ENCODE results near the gene PPP1R26.

Gene PPP1R26

GRCh38 chr9:135488013-135488330 is 8.4 kb downstream of the PPP1R26 start:
- DNase-seq (ENCODE audit: low read depth in 2 of 2) = no peak

DNA sequence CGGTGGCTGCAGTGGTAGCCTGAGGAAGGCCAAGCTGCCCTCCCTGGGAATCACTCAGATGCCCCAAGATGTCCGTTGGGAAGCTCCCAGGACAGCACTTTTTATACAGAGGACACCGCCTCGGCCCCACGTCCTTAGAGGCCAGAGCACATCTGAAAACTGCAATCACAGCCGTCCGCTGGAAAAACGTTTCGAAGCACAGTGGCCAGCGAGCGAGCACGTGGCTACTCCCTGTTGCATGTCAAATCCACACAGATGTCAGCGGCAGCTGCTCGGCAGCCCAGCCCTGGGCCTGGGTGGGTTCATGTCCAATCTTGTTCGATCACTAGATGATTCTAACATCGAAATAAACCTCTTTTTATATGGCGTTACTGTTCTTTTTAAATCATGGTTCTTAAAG is 8.9 kb downstream of the PPP1R26 start:
- DNase-seq (ENCODE audit: low read depth in 2 of 2) = no peak

DNA sequence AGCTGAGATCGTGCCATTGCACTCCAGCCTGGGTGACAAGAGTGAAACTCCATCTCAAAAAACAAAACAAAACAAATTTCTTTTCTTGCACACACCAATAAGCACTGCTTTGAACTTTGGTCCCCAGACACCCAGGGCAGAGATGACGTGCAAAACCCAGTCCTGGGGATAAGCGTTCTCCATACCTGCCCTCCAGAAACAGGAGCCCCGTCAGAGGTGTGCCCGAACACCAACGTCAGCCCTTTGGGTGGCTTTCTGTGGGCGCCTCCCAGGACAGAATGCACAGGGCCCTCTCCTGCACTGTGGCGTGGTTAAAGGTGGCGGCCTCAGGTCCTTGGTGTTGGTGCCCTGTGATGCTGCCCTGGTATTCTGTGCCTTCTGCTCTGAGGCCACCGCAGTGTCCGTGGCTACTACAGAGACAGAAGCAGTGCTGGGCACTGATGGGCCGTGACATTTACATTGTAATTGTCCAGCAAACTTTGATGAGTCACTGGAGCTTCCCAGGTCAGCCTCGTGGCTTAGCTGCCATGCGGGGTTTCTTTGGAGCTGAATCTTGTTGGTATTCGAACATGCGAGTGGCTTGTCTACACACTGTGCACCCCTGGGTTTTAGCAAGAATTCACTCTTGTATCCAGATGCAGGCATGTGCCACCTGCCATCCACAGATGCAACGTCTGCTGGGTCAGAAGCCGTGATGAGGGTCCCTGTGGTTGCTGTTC is 9.8 kb downstream of the PPP1R26 start:
- DNase-seq (ENCODE audit: low read depth in 2 of 2) = no peak

- no peak for DNase-seq (ENCODE audit: low read depth in 2 of 2)
These were observed 10.7 kb downstream of the PPP1R26 start for GRCh38 chr9:135490166-135490870.

GRCh38 chr9:135490980-135491464 is 11.4 kb downstream of the PPP1R26 start:
- DNase-seq (ENCODE audit: low read depth in 2 of 2) = no peak

GRCh38 chr9:135491764-135492163 is 12.2 kb downstream of the PPP1R26 start:
- no peak for DNase-seq (ENCODE audit: low read depth in 2 of 2)

GRCh38 chr9:135492886-135493669 is 13.5 kb downstream of the PPP1R26 start:
- DNase-seq (ENCODE audit: low read depth in 2 of 2) = no peak

GRCh38 chr9:135494791-135495559 is 15.4 kb downstream of the PPP1R26 start:
- no peak for DNase-seq (ENCODE audit: low read depth in 2 of 2)

GRCh38 chr9:135498381-135499126 is 19.0 kb downstream of the PPP1R26 start:
- no peak for DNase-seq (ENCODE audit: low read depth in 2 of 2)

- DNase-seq (ENCODE audit: low read depth in 2 of 2) = peak; percentile 82 to 83
These were observed 19.9 kb downstream of the PPP1R26 start for GRCh38 chr9:135499326-135500070.

GRCh38 chr9:135500071-135500524 is 20.5 kb downstream of the PPP1R26 start:
- DNase-seq (ENCODE audit: low read depth in 2 of 2) = no peak

DNA sequence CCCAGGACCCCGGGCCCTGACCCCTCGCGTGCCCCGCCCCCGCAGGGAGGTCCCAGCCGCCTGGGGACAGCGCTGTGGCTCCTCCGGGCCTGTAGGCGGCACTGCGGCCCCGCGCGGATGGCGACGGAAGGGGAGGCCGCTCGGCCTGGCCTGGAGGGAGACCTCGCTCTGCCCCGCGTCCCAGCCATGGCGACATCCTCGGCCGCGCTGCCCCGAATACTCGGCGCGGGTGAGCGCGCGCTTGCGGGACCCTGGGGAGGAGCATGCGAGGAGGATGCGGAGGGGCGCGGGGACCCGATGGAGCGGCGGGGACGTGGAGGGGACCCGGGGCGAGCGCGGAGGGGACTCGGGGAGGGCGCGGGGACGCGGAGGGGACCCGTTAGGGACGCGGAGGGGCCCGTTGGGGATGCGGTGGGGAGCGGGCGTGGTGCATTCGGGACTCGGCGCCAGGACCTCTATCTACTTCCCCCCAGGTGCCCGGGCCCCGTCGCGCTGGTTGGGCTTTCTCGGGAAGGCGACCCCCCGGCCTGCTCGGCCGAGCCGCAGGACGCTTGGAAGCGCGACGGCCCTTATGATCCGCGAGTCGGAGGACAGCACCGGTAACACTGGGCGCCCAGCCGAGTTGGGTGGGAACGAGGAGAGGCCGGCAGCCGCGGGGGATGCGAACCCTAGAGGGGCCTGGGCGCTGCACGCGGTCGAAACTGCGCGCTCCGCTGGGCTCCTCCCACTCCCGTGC is 21.1 kb downstream of the PPP1R26 start, which contains the start of gene MRPS2:
Gene MRPS2, plus strand, starts transcription at position 158 of the 736 bp plus-strand sequence. Its CDS starts 29 bp downstream, at position 187.
- DNase-seq (ENCODE audit: low read depth in 2 of 2) = peak; percentile 69 to 74

GRCh38 chr9:135501261-135502167 is 21.9 kb downstream of the PPP1R26 start:
- DNase-seq (ENCODE audit: low read depth in 2 of 2) = no peak

- no peak for DNase-seq (ENCODE audit: low read depth in 2 of 2)
These were observed 22.7 kb downstream of the PPP1R26 start for GRCh38 chr9:135502168-135502872.

- DNase-seq (ENCODE audit: low read depth in 2 of 2) = no peak
These were observed 23.3 kb downstream of the PPP1R26 start for GRCh38 chr9:135502873-135503321.

GRCh38 chr9:135503371-135504261 is 24.0 kb downstream of the PPP1R26 start:
- no peak for DNase-seq (ENCODE audit: low read depth in 2 of 2)

All from stimulated activated CD8-positive, alpha-beta memory T cell treated with anti-CD3 and anti-CD28 coated beads, Interleukin-2, amount 100 ng/mL, for 1 hour (primary cell).